K562 (cell line): ENCODE results near the gene GAL3ST3. TPM values are rescaled to one million over a fixed set of nuclear protein-coding genes. Genes with fewer than 3 reads are reported as not detected.

Experiments used
- ARHGAP35 ChIP-seq: fragments of 450-650 bp; IDR thresholded peaks from 2 replicates; pipeline ENCODE4 v1.6.1; 2018; ENCODE audit not compliant: partially characterized antibody
- BDP1 ChIP-seq: IDR thresholded peaks from 3 replicates; pipeline ENCODE4 v1.6.1; 2011; ENCODE audit not compliant: insufficient read length, insufficient read depth
- DPF2 ChIP-seq: fragments of 450-650 bp; IDR thresholded peaks from 2 replicates; pipeline ENCODE4 v1.6.1; 2016
- ELF2 ChIP-seq: fragments of 250-450 bp; sonication (Bioruptor Pico); IDR thresholded peaks from 2 replicates; pipeline ENCODE4 v1.5.0; 2021; ENCODE audit warnings: mild to moderate bottlenecking
- ESRRA ChIP-seq: fragments of 450-650 bp; IDR thresholded peaks from 2 replicates; pipeline ENCODE4 v1.6.1; 2014; ENCODE audit warnings: low read depth, mild to moderate bottlenecking, moderate library complexity, borderline replicate concordance
- GATAD2A ChIP-seq: fragments of 450-650 bp; IDR thresholded peaks from 2 replicates; pipeline ENCODE4 v1.6.1; 2017
- JUN ChIP-seq, 2 experiments: sonication (generic) in 1 of 2; formaldehyde crosslinking in 1 of 2; IDR thresholded peaks; 2 replicates each; pipeline versions ENCODE4 v1.6.1 to v1.8.0; 2012 to 2022; ENCODE audit warnings: borderline replicate concordance in 2 of 2, mild to moderate bottlenecking in 2 of 2, improper control_type of control experiment in 1 of 2, low read depth in 1 of 2, low read length in 1 of 2, missing genetic modification reagents in 1 of 2
- MAZ ChIP-seq, 2 experiments: fragments of 450-650 bp in 1 of 2; sonication (generic) in 1 of 2; formaldehyde crosslinking; IDR thresholded peaks in 1 of 2; conservative IDR thresholded peaks in 1 of 2; 2 replicates each; pipeline versions ENCODE4 v1.4.0 to v1.5.0; 2020; ENCODE audit warnings: mild to moderate bottlenecking in 1 of 2, missing genetic modification reagents in 1 of 2
- NUFIP1 ChIP-seq: fragments of 450-650 bp; IDR thresholded peaks from 2 replicates; pipeline ENCODE4 v1.6.1; 2018; ENCODE audit not compliant: partially characterized antibody
- POU5F1 ChIP-seq: fragments of 150-350 bp; IDR thresholded peaks from 2 replicates; pipeline ENCODE4 v1.6.1; 2014; ENCODE audit warnings: borderline replicate concordance, low read length, low read depth, mild to moderate bottlenecking; ENCODE audit not compliant: partially characterized antibody
- PYGO2 ChIP-seq: fragments of 450-650 bp; IDR thresholded peaks from 2 replicates; pipeline ENCODE4 v1.6.1; 2016; ENCODE audit warnings: mild to moderate bottlenecking, missing genetic modification characterization, moderate library complexity, missing compliant biosample characterization
- RBM34 ChIP-seq: fragments of 200-400 bp; formaldehyde crosslinking; IDR thresholded peaks from 2 replicates; pipeline ENCODE4 v1.6.1; 2018; ENCODE audit warnings: low read length, borderline replicate concordance; ENCODE audit not compliant: insufficient read depth
- RFX1 ChIP-seq: fragments of 450-650 bp; IDR thresholded peaks from 2 replicates; pipeline ENCODE4 v1.6.1; 2016; ENCODE audit warnings: mild to moderate bottlenecking, moderate library complexity
- SNIP1 ChIP-seq: fragments of 450-650 bp; IDR thresholded peaks from 2 replicates; pipeline ENCODE4 v1.7.1; 2017; ENCODE audit warnings: low read depth, mild to moderate bottlenecking
- STAT5B ChIP-seq: fragments of 250-450 bp; sonication (Bioruptor Pico); IDR thresholded peaks from 2 replicates; pipeline ENCODE4 v1.8.0; 2021; ENCODE audit warnings: mild to moderate bottlenecking, inconsistent platforms
- THRAP3 ChIP-seq: fragments of 450-650 bp; IDR thresholded peaks from 2 replicates; pipeline ENCODE4 v1.6.1; 2016; ENCODE audit warnings: mild to moderate bottlenecking, inconsistent platforms, borderline replicate concordance
- ZKSCAN1 ChIP-seq: fragments of 150-350 bp; IDR thresholded peaks from 2 replicates; pipeline ENCODE4 v1.6.1; 2016; ENCODE audit warnings: low read depth, low read length
- ZKSCAN3 ChIP-seq: fragments of 250-450 bp; sonication (Bioruptor Pico); IDR thresholded peaks from 2 replicates; pipeline ENCODE4 v1.4.0; 2020
- ZNF134 ChIP-seq: fragments of 250-450 bp; sonication (Bioruptor Pico); conservative IDR thresholded peaks from 2 replicates; pipeline ENCODE4 v1.4.0; 2020
- ZNF175 ChIP-seq: fragments of 200-800 bp; sonication (Bioruptor generic); IDR thresholded peaks from 2 replicates; pipeline ENCODE4 v1.6.1; 2016; ENCODE audit warnings: low read depth, mild to moderate bottlenecking, missing genetic modification characterization, missing compliant biosample characterization
- ZNF311 ChIP-seq: fragments of 250-450 bp; sonication (Bioruptor Pico); IDR thresholded peaks from 2 replicates; pipeline ENCODE4 v1.4.0; 2020; ENCODE audit warnings: mild to moderate bottlenecking, moderate library complexity
- ZNF75A ChIP-seq: fragments of 450-650 bp; formaldehyde crosslinking; IDR thresholded peaks from 2 replicates; pipeline ENCODE4 v1.4.0; 2020; ENCODE audit warnings: mild to moderate bottlenecking
- polyA plus RNA-seq, 8 experiments: library from polyadenylated mRNA; depleted of rRNA in 4 of 8; stranded (reverse) in 5 of 8; unstranded in 3 of 8; fragments of >200 nt; fragmentation: Nextera tagmentation in 2 of 8; fragmentation: Illumina TruSeq in 1 of 8; extraction: Ambion mirVana in 2 of 8; extraction: Trizol in 1 of 8; gene quantifications; 2 replicates each; pipeline versions ENCODE4 v1.2.1 to v1.2.3, GENCODE V29; 2011 to 2014; ENCODE audit warnings: inconsistent platforms in 1 of 8, missing spikeins in 1 of 8
- total RNA-seq, 7 experiments: library from RNA; depleted of rRNA in 6 of 7; stranded (reverse); fragments of >200 nt in 6 of 7; fragmentation: Illumina TruSeq in 2 of 7; extraction: Trizol in 2 of 7; gene quantifications; 2 replicates each; pipeline versions ENCODE4 v1.2.1 to v1.2.3, GENCODE V29; 2011 to 2021; ENCODE audit warnings: low replicate concordance in 1 of 7
- TF ChIP-seq, protein P1 (sequence below): sonication (generic); formaldehyde crosslinking; IDR thresholded peaks from 2 replicates; pipeline ENCODE4 v1.8.1; 2022; ENCODE audit warnings: missing genetic modification reagents
- TF ChIP-seq, protein P2 (sequence below): fragments of 250-450 bp; sonication (Bioruptor Pico); IDR thresholded peaks from 2 replicates; pipeline ENCODE4 v1.5.0; 2021; ENCODE audit warnings: mild to moderate bottlenecking, borderline replicate concordance
- TF ChIP-seq, protein P3 (sequence below): sonication (generic); formaldehyde crosslinking; IDR thresholded peaks from 2 replicates; pipeline ENCODE4 v1.8.0; 2022; ENCODE audit warnings: mild to moderate bottlenecking, missing genetic modification reagents

Gene GAL3ST3
- total and polyA plus RNA-seq, 9 of the 15 experiments (the other 6 are each of a cell fraction or from before 2014, with no cell fraction given): not detected

DNA sequence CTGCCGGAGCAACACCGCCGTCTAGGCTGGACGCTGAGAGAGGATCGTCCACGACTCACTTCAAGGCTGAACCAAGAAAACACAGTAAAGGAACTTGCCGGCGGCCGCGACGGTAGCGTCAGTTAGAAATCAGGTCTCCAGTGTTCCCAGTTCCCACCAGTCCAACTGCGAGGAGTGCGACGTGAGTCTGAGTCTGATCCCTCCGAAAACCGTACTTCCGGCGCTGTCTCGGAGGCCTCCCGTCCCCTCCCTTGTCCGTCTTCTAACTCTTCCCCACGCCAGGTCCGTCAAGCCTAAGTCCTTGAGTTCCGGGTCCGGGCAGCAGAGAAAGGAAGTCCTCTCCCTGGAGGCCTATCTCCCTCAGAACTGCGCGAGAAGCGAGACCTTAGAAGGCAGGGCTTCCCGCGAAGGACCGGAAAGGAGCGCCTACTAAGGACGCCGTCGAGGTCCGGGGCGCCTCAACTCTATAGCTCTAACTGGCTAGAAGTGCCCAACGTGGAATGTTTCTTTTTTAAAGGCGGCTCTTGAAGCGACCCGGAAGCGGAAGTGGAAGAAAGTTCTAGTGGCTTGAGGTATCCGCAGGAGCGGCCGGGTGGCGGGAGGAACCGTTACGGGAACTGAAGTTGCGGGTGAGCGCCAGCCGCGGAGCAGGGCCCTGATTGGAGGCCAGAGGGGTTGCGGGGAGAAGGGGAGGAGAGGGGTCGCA is 46.9 kb downstream of the GAL3ST3 start, which contains the start of the genes BANF1 and EIF1AD (continued):
- TF ChIP-seq JUN (IDR thresholded peaks at IDR 0.05; ENCODE audit: borderline replicate concordance, low read depth, low read length) (0 out of 2 replicates have a peak, but pooled peaks have one; percentile 58), JUN (CRISPR knock-in tag; IDR thresholded peaks at IDR 0.05; ENCODE audit: borderline replicate concordance) (no peak; the same call in 1 of the 2 replicates), ARHGAP35 (no peak), RFX1 (no peak), STAT5B (CRISPR knock-in tag) (no peak), ELF2 (peak; percentile 93), ZNF311 (no peak; the same call in 1 of the 2 replicates), MAZ (CRISPR knock-in tag; conservative IDR thresholded peaks at IDR 0.05 in 1 of 2, IDR thresholded peaks at IDR 0.05 in 1 of 2) (peak; percentile 95 to 96), POU5F1 (no peak), SNIP1 (peak; percentile 46; the same call in 1 of the 2 replicates), ESRRA (peak; percentile 89), ZNF175 (CRISPR knock-in tag) (peak; percentile 78), BDP1 (no peak), PYGO2 (tag) (no peak; the same call in 1 of the 2 replicates), GATAD2A (no peak), THRAP3 (peak; percentile 70; the same call in 1 of the 2 replicates), ZNF134 (0 out of 2 replicates have a peak, but pooled peaks have one; percentile 29), ZKSCAN3 (CRISPR knock-in tag) (no peak), ZNF75A (CRISPR knock-in tag) (0 out of 2 replicates have a peak, but pooled peaks have one; percentile 46), NUFIP1 (no peak), RBM34 (no peak), ZKSCAN1 (peak; percentile 71; the same call in 1 of the 2 replicates), DPF2 (peak; percentile 61; the same call in 1 of the 2 replicates)
- TF ChIP-seq, protein P1, sequence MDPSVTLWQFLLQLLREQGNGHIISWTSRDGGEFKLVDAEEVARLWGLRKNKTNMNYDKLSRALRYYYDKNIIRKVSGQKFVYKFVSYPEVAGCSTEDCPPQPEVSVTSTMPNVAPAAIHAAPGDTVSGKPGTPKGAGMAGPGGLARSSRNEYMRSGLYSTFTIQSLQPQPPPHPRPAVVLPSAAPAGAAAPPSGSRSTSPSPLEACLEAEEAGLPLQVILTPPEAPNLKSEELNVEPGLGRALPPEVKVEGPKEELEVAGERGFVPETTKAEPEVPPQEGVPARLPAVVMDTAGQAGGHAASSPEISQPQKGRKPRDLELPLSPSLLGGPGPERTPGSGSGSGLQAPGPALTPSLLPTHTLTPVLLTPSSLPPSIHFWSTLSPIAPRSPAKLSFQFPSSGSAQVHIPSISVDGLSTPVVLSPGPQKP (CRISPR knock-in tag): no peak
- TF ChIP-seq, protein P2, sequence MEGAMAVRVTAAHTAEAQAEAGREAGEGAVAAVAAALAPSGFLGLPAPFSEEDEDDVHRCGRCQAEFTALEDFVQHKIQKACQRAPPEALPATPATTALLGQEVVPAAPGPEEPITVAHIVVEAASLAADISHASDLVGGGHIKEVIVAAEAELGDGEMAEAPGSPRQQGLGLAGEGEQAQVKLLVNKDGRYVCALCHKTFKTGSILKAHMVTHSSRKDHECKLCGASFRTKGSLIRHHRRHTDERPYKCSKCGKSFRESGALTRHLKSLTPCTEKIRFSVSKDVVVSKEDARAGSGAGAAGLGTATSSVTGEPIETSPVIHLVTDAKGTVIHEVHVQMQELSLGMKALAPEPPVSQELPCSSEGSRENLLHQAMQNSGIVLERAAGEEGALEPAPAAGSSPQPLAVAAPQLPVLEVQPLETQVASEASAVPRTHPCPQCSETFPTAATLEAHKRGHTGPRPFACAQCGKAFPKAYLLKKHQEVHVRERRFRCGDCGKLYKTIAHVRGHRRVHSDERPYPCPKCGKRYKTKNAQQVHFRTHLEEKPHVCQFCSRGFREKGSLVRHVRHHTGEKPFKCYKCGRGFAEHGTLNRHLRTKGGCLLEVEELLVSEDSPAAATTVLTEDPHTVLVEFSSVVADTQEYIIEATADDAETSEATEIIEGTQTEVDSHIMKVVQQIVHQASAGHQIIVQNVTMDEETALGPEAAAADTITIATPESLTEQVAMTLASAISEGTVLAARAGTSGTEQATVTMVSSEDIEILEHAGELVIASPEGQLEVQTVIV (CRISPR knock-in tag): no peak
- TF ChIP-seq, protein P3, sequence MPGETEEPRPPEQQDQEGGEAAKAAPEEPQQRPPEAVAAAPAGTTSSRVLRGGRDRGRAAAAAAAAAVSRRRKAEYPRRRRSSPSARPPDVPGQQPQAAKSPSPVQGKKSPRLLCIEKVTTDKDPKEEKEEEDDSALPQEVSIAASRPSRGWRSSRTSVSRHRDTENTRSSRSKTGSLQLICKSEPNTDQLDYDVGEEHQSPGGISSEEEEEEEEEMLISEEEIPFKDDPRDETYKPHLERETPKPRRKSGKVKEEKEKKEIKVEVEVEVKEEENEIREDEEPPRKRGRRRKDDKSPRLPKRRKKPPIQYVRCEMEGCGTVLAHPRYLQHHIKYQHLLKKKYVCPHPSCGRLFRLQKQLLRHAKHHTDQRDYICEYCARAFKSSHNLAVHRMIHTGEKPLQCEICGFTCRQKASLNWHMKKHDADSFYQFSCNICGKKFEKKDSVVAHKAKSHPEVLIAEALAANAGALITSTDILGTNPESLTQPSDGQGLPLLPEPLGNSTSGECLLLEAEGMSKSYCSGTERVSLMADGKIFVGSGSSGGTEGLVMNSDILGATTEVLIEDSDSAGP (CRISPR knock-in tag): peak; percentile 82; the same call in 1 of the 2 replicates
